Immature natural killer cell (primary cell): ENCODE measurements around the gene RORB. TPM values are rescaled to one million over a fixed set of nuclear protein-coding genes. Genes with fewer than 3 reads are reported as not detected.

Experiments used
- DNase-seq, 3 donors: peaks; one replicate each; pipeline ENCODE4 v3.0.0; 2022; ENCODE audit warnings: mixed read lengths in 1 of 3
- H3K27ac Mint-ChIP-seq, 6 donors: one replicate each; pipeline ENCODE4 v1.8.0; 2020; ENCODE audit warnings: mixed read lengths in 6 of 6, mild to moderate bottlenecking in 5 of 6, inconsistent platforms in 4 of 6, moderate library complexity in 3 of 6
- H3K27me3 Mint-ChIP-seq, 3 donors: one replicate each; pipeline ENCODE4 v1.8.0; 2020 to 2021; ENCODE audit warnings: low read depth in 3 of 3, mild to moderate bottlenecking in 3 of 3, mixed read lengths in 3 of 3, moderate library complexity in 3 of 3, inconsistent platforms in 1 of 3
- H3K36me3 Mint-ChIP-seq, 3 donors: one replicate each; pipeline ENCODE4 v1.8.0; 2020; ENCODE audit warnings: mixed read lengths in 3 of 3, inconsistent platforms in 2 of 3, mild to moderate bottlenecking in 2 of 3
- H3K4me1 Mint-ChIP-seq, 2 donors: one replicate each; pipeline ENCODE4 v1.8.0; 2020; ENCODE audit warnings: inconsistent platforms in 2 of 2, mild to moderate bottlenecking in 2 of 2, mixed read lengths in 2 of 2, moderate library complexity in 1 of 2
- H3K4me3 Mint-ChIP-seq, 5 donors: one replicate each; pipeline ENCODE4 v1.8.0; 2020; ENCODE audit warnings: mild to moderate bottlenecking in 5 of 5, mixed read lengths in 5 of 5, inconsistent platforms in 3 of 5, moderate library complexity in 3 of 5
- H3K9me3 Mint-ChIP-seq, 6 donors: one replicate each; pipeline ENCODE4 v1.8.0; 2020; ENCODE audit warnings: mild to moderate bottlenecking in 6 of 6, mixed read lengths in 6 of 6, inconsistent platforms in 4 of 6, moderate library complexity in 3 of 6
- polyA plus RNA-seq, 3 donors: library from polyadenylated mRNA; unstranded; fragments of 300-500 nt; fragmentation: Illumina TruSeq; gene quantifications; one replicate each; pipeline ENCODE4 v1.2.3, GENCODE V29; 2021

The RORB gene
- polyA plus RNA-seq, 3 donors from 2014 or later = 0.26 to 0.53 TPM; not detected in 1

DNA sequence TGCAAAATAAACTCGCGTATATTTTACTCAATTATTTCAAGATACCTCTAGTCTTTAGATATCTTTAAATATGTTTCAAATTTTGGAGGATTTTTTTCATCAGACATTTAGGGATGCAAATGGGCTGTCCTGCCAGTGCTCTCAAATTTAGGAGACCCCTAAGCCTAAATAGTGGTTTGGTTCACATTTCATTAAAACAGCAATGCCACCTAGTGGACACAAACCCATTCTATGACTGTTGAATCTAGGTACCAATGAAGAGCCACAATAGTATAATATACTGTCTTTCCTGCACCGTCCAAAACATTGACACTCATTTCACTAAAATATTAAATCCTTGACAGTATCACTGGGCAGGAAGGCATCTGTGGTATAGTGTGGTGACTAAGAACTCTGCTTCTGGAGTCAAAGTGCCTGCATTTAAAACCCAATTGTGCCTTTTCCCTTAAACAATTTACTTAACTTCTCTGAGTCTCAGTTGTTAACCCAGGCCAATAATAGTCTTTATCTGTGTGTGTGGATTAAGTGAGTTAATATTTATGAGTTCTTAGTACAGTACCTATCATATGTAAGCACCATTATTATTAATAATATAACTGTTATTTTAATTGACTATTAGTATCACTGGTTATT is 148.0 kb downstream of the RORB start:
- no peak overlapping the region for H3K27ac Mint-ChIP-seq
- H3K36me3 Mint-ChIP-seq = no peaks in the 10 kb centered on the region
- no peak overlapping the region for H3K4me3 Mint-ChIP-seq
- no peaks in the 10 kb centered on the region for H3K4me1 Mint-ChIP-seq
- H3K9me3 Mint-ChIP-seq = no peaks in the 10 kb centered on the region
- no peak for DNase-seq
- H3K27me3 Mint-ChIP-seq = peaks cover 0 to 3% (median 2%) of the 10 kb centered on the region in 3 donors

GRCh38 chr9:74653410-74654080 is 156.4 kb downstream of the RORB start:
- Mint-ChIP-seq H3K27me3 (peaks cover 2 to 6% (median 2%) of the 10 kb centered on the region in 3 donors), H3K9me3 (peaks cover 0 to 5% (median 0%) of the 10 kb centered on the region in 6 donors), H3K4me1 (no peaks in the 10 kb centered on the region), H3K4me3 (no peak overlapping the region), H3K27ac (no peak overlapping the region), H3K36me3 (peaks cover 0 to 4% (median 3%) of the 10 kb centered on the region in 3 donors)
- no peak for DNase-seq

DNA sequence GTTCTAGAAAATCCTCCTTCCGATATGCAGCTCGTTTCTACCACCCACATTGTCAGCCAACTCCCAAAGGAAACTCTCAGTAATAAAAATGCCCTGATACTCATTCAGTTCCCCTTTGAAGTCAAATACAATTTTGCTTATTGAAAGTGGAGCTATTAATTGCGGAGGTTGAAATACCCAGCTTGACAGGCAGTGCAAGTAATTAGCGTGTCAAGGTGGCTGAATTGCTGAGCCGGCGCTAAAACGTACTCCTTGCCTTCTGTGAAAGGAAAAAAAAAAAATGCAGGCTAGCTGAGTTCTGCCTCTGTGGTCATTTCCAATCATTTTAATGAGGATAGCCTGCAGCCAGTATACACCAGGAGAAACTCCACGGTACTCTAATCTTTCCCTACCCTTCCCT is 165.5 kb downstream of the RORB start:
- Mint-ChIP-seq H3K27ac (no peak overlapping the region), H3K27me3 (no peaks in the 10 kb centered on the region), H3K4me1 (no peaks in the 10 kb centered on the region), H3K36me3 (peaks cover 0 to 8% (median 0%) of the 10 kb centered on the region in 3 donors), H3K4me3 (no peak overlapping the region), H3K9me3 (no peaks in the 10 kb centered on the region)
- DNase-seq = no peak

GRCh38 chr9:74663439-74663838 is 166.3 kb downstream of the RORB start:
- Mint-ChIP-seq H3K4me3 (no peak overlapping the region), H3K9me3 (no peaks in the 10 kb centered on the region), H3K27ac (no peak overlapping the region), H3K27me3 (no peaks in the 10 kb centered on the region), H3K4me1 (no peaks in the 10 kb centered on the region), H3K36me3 (peaks cover 0 to 8% (median 0%) of the 10 kb centered on the region in 3 donors)
- DNase-seq = no peak

GRCh38 chr9:74666625-74667316 is 169.6 kb downstream of the RORB start:
- H3K4me3 Mint-ChIP-seq = no peak overlapping the region
- no peaks in the 10 kb centered on the region for H3K27me3 Mint-ChIP-seq
- no peak for DNase-seq
- no peaks in the 10 kb centered on the region for H3K9me3 Mint-ChIP-seq
- no peaks in the 10 kb centered on the region for H3K4me1 Mint-ChIP-seq
- no peak overlapping the region for H3K27ac Mint-ChIP-seq
- peaks cover 0 to 8% (median 0%) of the 10 kb centered on the region in 3 donors for H3K36me3 Mint-ChIP-seq

- no peaks in the 10 kb centered on the region for H3K4me1 Mint-ChIP-seq
- H3K36me3 Mint-ChIP-seq = no peaks in the 10 kb centered on the region
- no peak overlapping the region for H3K27ac Mint-ChIP-seq
- H3K4me3 Mint-ChIP-seq = no peak overlapping the region
- no peaks in the 10 kb centered on the region for H3K9me3 Mint-ChIP-seq
- H3K27me3 Mint-ChIP-seq = peaks cover 0 to 3% (median 0%) of the 10 kb centered on the region in 3 donors
- no peak for DNase-seq
Measured at GRCh38 chr9:74672237-74672636, 175.1 kb downstream of the RORB start.

DNA sequence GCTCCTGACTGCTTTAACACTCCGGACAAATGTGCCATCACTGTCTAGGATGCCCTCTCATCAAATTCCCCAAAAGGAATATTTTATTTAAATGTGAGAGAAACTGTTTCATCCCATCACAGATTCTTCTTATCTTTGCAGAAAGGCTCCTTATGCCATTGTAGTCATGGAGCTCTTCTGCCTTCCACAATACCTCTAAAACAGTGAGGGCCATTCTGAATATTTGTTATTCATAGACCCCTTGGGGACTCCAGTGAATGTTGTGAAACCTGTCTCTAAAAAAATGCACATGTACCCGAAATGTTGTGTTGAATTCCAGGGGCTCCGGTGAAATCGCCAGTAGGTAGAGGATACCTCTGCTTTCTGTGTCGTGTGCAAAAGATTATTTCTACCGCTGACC is 176.9 kb downstream of the RORB start:
- H3K4me1 Mint-ChIP-seq = no peaks in the 10 kb centered on the region
- peaks cover 0 to 5% (median 2%) of the 10 kb centered on the region in 3 donors for H3K27me3 Mint-ChIP-seq
- no peaks in the 10 kb centered on the region for H3K9me3 Mint-ChIP-seq
- no peak overlapping the region for H3K4me3 Mint-ChIP-seq
- DNase-seq = no peak
- H3K27ac Mint-ChIP-seq = no peak overlapping the region
- H3K36me3 Mint-ChIP-seq = no peaks in the 10 kb centered on the region

GRCh38 chr9:74681906-74682305 is 184.8 kb downstream of the RORB start:
- H3K27me3 Mint-ChIP-seq = peaks cover 2 to 5% (median 5%) of the 10 kb centered on the region in 3 donors
- H3K4me1 Mint-ChIP-seq = no peaks in the 10 kb centered on the region
- no peak overlapping the region for H3K4me3 Mint-ChIP-seq
- H3K36me3 Mint-ChIP-seq = no peaks in the 10 kb centered on the region
- H3K27ac Mint-ChIP-seq = no peak overlapping the region
- no peak for DNase-seq
- no peaks in the 10 kb centered on the region for H3K9me3 Mint-ChIP-seq

GRCh38 chr9:74683322-74683721 is 186.2 kb downstream of the RORB start:
- Mint-ChIP-seq H3K4me3 (no peak overlapping the region), H3K27me3 (peaks cover 2 to 8% (median 5%) of the 10 kb centered on the region in 3 donors), H3K4me1 (no peaks in the 10 kb centered on the region), H3K27ac (no peak overlapping the region), H3K9me3 (peaks cover 0 to 1% (median 0%) of the 10 kb centered on the region in 6 donors), H3K36me3 (no peaks in the 10 kb centered on the region)
- DNase-seq = no peak

- no peak for DNase-seq
- Mint-ChIP-seq H3K27me3 (peaks cover 1 to 3% (median 2%) of the 10 kb centered on the region in 3 donors), H3K4me1 (no peaks in the 10 kb centered on the region), H3K4me3 (no peak overlapping the region), H3K9me3 (peaks cover 0 to 2% (median 0%) of the 10 kb centered on the region in 6 donors), H3K27ac (no peak overlapping the region), H3K36me3 (no peaks in the 10 kb centered on the region)
Measured at GRCh38 chr9:74691058-74691457, 193.9 kb downstream of the RORB start.

DNA sequence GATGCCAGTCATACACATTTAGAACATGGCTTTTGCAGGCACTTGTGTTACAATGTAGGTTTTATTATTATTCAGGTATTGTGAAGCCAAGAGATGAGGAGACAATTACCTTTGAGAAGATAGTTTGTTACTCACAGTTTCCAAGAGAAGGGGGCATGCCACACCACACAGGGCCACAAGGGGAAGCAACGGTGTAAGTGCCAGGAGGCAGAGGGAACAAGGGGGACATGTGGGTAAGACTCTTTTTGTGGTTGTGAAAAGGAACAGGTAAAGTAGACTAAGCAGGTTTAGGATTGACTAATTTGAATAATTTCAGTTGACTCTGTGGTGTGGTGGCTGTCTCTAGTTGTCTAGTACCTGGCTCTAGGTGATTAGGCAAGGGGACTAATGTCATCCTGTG is 199.4 kb downstream of the RORB start:
- Mint-ChIP-seq H3K9me3 (peaks cover 0 to 8% (median 0%) of the 10 kb centered on the region in 6 donors), H3K27ac (no peak overlapping the region), H3K27me3 (peaks cover 4 to 7% (median 4%) of the 10 kb centered on the region in 3 donors), H3K4me1 (no peaks in the 10 kb centered on the region), H3K4me3 (no peak overlapping the region), H3K36me3 (no peaks in the 10 kb centered on the region)
- DNase-seq = no peak

DNA sequence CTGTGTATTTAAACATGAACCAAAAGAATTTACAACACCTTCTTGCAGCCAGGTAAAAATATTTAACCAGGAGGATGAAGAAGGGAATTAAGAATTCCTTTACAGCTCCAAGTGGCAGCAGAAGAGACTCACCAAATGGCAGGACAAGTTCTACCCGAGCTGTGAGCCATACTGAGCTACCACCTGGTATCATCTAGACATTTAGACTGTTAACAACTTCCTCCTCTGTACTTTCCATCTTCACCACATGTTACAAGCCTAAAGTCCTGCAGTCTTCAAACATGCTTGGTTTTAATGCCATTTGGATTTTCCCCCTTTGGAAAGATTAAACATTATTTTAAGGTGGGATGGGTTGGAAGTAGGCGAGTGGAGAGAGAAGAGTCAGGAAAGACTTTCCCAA is 200.4 kb downstream of the RORB start:
- H3K27ac Mint-ChIP-seq = no peak overlapping the region
- H3K9me3 Mint-ChIP-seq = peaks cover 0 to 8% (median 0%) of the 10 kb centered on the region in 6 donors
- no peak overlapping the region for H3K4me3 Mint-ChIP-seq
- H3K27me3 Mint-ChIP-seq = peaks cover 4 to 7% (median 7%) of the 10 kb centered on the region in 3 donors
- DNase-seq = no peak
- no peaks in the 10 kb centered on the region for H3K4me1 Mint-ChIP-seq
- H3K36me3 Mint-ChIP-seq = no peaks in the 10 kb centered on the region

DNA sequence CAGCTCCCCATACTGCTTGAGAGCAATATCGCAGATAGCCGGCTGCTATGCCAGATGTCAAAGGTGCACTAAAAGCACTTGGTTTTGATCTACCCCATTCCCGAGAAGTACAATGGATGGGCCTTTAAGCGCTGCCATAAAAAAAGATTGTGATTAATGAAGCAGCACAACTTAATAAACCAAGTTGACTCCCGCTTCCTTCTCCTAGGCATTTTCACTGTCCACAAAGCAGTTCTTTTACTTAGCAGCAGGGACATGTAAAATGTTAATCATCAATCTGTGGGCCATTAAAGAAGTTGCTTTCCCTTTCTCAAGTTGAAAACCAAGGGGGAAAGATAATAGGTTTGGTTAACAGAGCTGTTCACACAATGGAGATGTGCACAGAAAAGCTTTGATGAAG is 214.2 kb downstream of the RORB start:
- Mint-ChIP-seq H3K27ac (no peak overlapping the region), H3K27me3 (peaks cover 0 to 6% (median 2%) of the 10 kb centered on the region in 3 donors), H3K4me1 (no peaks in the 10 kb centered on the region), H3K9me3 (peaks cover 0 to 3% (median 0%) of the 10 kb centered on the region in 6 donors), H3K4me3 (no peak overlapping the region), H3K36me3 (no peaks in the 10 kb centered on the region)
- DNase-seq = no peak

GRCh38 chr9:74718709-74719108 is 221.6 kb downstream of the RORB start:
- Mint-ChIP-seq H3K27ac (no peak overlapping the region), H3K4me1 (no peaks in the 10 kb centered on the region), H3K27me3 (peaks cover 0 to 12% (median 2%) of the 10 kb centered on the region in 3 donors), H3K36me3 (no peaks in the 10 kb centered on the region), H3K9me3 (no peaks in the 10 kb centered on the region), H3K4me3 (no peak overlapping the region)
- DNase-seq = no peak
